GM19463 (cell line): ENCODE measurements around the gene GLI3.

Source experiments
- ATAC-seq: cut with Tn5 transposase; IDR thresholded peaks from one replicate; pipeline ENCODE4 v1.9.1; 2021; ENCODE audit warnings: mild to moderate bottlenecking, moderate library complexity; ENCODE audit not compliant: unreplicated experiment

The GLI3 gene

GRCh38 chr7:42107484-42108240 lies 129.3 kb downstream of the GLI3 start:
- no peak for ATAC-seq

- ATAC-seq: no peak
Measured at GRCh38 chr7:42106562-42106961, 130.4 kb downstream of the GLI3 start.

DNA sequence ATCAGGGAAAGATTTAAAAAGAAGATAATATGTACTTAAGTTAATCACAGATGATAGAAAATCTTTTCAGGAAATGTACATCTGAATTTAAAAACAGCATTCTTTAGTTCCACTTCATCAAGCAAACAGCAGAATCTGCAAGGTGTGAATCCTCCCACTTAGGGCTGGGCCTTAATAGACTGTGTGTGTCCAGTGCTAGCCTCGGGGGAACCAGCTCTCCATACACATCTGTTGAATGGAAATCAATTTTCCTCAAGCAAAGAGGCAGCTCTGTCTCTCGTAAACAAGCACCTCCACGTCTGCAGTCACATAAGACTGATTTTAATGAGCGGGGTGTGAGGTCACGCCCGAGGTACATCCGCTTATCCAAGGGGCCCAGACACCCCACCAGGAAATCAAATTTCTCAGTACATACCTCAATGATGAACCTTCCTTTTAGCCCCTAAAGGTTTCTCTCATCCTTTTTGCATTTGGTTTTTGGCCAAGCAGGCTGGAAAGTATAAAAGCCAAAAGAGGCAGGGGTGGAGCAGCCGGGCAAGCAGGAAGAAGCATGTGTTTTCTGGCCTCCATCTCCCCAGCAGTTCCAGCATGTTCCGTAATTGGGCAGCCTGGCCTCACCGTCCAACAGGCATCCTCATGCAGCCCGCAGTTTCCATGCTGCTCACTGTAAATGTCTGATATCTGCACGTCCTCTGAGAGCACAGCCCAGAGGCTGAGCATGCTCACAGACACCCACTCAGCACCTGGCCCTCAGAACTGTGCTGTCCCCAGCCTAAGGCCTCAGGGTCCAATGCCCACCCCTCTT lies 131.3 kb downstream of the GLI3 start:
- ATAC-seq: no peak

DNA sequence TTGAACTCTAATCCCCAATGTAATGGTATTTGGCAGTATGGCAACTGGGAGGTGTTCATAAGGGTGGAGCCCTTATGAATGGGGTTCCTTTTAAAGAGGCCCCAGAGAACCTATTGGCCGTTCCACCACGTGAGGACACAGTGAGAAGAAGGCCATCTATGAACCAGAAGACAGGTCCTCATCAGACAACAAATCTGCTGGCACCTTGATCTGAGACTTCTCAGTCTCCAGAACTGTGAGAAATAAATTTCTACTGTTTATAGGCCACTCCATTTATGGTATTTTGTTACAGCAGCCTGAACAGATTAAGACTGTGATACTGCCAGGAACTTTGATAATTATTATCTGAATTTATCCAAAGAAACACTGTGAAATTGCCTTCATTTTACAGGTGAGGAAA lies 132.3 kb downstream of the GLI3 start:
- no peak for ATAC-seq

- ATAC-seq: no peak
Measured at GRCh38 chr7:42104231-42104630, 132.8 kb downstream of the GLI3 start.

GRCh38 chr7:42103456-42103855 lies 133.6 kb downstream of the GLI3 start:
- ATAC-seq: no peak

- no peak for ATAC-seq
Measured at GRCh38 chr7:42103020-42103419, 134.0 kb downstream of the GLI3 start.

DNA sequence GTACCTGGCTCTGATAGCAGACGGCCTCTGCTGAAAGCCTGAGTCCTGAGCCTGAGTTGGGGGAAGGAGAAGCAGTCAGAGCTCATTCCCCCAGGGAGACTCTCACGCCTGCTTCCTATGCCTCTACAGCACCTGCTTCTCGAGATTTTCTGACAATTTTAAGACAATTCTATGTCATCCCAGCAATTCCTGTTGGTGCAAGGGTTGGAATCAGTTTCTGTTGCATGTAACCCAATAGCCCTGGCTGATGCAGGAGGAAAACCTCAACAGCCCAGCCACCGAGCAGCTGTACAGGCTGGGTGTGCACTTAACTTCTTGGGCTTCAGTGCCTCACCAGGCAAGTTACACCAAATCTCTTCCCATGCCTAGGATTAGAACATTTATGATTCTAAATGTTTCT lies 134.7 kb downstream of the GLI3 start:
- ATAC-seq: no peak

GRCh38 chr7:42100156-42100508 lies 136.9 kb downstream of the GLI3 start:
- ATAC-seq: no peak

DNA sequence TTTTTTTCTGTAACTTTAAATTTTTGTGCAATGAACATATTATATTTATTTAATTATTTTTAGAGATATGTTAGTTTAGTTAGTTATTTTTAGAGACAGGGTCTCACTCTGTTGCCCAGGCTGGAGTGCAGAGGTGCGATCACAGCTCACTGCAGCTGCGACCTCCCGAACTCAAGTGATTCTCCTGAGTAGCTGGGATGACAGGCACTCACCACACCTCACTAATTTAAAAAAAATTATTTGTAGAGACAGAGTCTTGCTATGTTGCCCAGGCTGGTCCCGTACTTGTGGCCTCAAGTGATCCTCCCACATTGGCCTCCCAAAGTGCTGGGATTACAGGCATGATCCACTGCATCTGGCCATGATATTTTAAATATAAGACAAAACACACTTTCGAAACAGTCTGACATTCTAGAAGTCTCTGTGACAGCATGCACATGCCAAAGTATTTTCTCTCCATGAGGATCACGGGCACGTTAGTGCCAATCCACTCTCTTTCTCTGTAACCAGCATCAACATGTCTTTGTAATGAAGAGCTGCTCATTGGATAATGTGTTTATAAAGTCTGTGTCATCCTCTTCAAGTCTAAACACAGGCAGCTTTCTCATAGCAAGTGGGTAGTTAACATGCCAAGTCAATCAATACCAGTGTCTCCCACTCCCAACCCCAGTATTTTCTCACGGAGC lies 137.4 kb downstream of the GLI3 start:
- no peak for ATAC-seq

DNA sequence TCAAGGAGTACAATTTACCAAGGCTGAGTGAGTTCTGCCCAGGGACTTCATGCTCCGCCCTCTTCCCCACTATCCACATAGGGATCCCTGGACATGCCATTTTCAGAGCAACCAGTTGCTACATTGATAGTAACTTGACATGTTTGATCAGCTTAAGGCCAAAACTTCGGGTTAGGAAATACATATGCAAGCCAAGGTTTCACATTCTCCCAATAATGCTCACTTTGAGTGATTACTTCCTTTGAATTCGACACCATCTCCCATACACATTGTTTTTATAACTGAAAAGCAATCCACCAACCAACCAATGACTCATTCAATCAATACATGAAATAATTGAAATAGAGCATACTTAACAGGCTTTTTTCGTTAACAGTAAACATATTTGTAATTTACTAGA lies 137.9 kb downstream of the GLI3 start:
- no peak for ATAC-seq

- no peak for ATAC-seq
Measured at GRCh38 chr7:42097752-42098151, 139.3 kb downstream of the GLI3 start.

DNA sequence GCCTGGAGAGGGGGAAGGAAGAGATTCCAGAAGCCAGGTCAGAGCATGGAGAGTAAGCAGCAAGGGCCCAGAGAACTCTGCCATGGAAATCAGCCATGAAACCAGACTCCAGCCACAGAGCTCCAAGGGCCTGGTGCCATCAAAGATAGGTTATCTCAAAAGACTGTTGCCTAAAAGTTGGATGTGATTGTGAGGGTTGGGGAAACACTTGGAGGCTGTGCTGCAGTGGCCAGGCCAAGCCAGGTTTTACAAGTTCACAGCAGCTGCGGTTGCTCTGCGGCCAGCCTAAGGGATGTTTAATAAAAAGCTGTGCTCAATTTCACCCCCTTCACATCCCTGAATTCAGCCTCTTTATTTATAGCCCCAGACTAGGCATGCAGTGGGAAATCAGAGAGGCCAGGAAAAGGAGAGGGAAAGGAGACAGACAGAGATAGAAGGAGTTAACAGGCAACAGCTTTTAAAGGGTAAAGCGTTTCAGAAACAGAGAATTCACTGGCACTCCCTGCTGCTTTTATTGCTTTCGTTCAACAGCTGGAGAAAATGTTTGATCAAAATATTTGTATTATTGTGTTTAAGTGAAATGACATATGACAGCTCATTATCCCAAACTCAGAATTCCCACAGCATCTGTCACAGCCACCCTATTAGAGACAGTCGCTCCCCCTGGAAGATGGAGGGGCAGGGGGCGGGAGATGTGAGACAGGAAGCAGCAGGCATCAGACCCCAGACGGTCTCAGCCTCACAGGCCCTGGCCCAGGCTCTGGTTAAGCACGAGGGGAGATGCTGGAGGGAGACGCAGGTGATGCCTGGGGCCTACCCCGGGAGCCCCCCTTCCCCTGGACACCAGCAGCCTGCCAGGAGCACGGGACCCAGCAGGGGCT lies 140.1 kb downstream of the GLI3 start:
- ATAC-seq: no peak

- ATAC-seq: no peak
Measured at GRCh38 chr7:42096268-42096667, 140.7 kb downstream of the GLI3 start.

DNA sequence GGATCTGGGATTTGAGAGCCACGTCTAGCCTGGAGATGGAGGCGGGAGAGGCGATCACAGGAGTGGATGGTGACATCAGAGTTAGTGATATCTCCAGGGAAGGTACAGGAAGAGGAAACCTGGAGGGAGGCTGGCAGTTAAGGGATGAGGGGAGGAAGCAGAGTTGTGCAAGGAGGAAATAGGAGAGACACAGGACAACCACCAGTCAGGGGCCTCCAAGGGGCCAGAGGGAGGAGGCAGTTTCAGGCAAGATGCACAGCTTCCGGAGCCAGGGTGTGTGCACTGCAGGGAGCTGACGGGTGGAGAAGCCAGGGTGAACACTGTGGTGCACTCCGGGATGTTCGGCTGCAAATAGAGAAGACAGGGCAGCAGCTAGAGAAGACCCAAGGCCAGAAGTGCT lies 141.2 kb downstream of the GLI3 start:
- ATAC-seq: no peak

- ATAC-seq: no peak
Measured at GRCh38 chr7:42093349-42093905, 143.6 kb downstream of the GLI3 start.

GRCh38 chr7:42091461-42092291 lies 145.3 kb downstream of the GLI3 start:
- ATAC-seq: no peak

GRCh38 chr7:42090806-42091205 lies 146.2 kb downstream of the GLI3 start:
- no peak for ATAC-seq

DNA sequence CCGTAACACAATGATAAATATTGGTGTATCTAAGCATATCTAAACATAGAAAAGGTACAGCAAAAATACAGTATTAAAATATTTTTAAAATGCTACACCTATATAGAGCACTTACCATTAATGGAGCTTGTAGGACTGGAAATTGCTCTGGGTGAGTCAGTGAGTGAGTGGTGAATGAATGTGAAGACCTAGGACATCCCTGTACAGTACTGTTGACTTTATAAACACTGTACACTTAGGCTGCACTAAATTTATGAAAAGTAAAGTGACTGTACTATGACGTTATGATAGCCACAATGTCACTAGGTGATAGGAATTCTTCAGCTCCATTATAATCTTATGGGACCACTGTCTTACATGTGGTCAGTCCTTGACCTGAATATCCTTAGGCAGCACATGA lies 147.0 kb downstream of the GLI3 start:
- ATAC-seq: no peak

GRCh38 chr7:42087616-42088015 lies 149.4 kb downstream of the GLI3 start:
- no peak for ATAC-seq
